ENCODE measurements around the gene AFAP1. TPM values are rescaled to one million over a fixed set of nuclear protein-coding genes. Genes with fewer than 3 reads are reported as not detected.

AFAP1 gene
- total and polyA plus RNA-seq, 2 of the 8 experiments (the other 6 are each of a cell fraction or from before 2014, with no cell fraction given) = 3.6 to 18.2 TPM

DNA sequence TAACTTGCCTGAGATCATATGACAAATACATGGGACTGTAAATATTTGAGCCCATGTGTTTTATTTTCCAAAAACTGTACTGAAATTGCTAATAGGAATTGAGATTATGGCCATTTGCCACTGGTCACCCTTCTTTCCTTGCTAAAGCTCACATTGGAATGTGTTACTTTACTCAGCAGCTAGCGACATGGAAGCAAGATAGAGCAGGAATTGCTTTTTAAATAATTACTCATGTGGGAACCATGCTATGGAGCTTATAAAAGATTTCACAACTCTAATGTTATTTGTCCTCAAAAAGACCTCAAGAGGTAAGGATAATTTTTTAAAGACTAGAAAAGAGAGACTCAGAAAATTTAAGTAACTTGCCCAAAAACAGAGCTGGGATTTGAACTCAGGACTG lies 48.8 kb upstream of the AFAP1 start:
- no peak overlapping the region for H2BK15ac ChIP-seq (ENCODE audit: low read length)
- 89% methylated on average over 1 of the region's 1 CpG; no CpG with 5 or more reads in 1 of the 2 experiments for WGBS, 2 experiments (ENCODE audit: extremely low coverage in 1 of 2, insufficient coverage in 1 of 2, insufficient read length in 1 of 2, insufficient replicate concordance in 2 of 2, low coverage in 1 of 2, low lambda C conversion rate in 2 of 2, missing lambda C conversion rate in 1 of 2)
- no peak for DNase-seq (ENCODE audit: low read depth in 1 of 2, low spot score in 2 of 2)

More for the DNA sequence above, 48.8 kb upstream of the AFAP1 start:
- no peak overlapping the region for H3K4me2 ChIP-seq (ENCODE audit: insufficient read depth in 1 of 2, low read depth in 2 of 2, low read length in 2 of 2)
- no peak overlapping the region for H2BK12ac ChIP-seq (ENCODE audit: low read depth, low read length)
- H3K9ac ChIP-seq (replicated peaks in 1 of 4; ENCODE audit: extremely low read depth in 1 of 4, low read depth in 3 of 4, low read length in 3 of 4) = no peak overlapping the region
- H3K36me3 ChIP-seq (ENCODE audit: control insufficient read depth in 2 of 4, insufficient read depth in 4 of 4, low read length in 3 of 4) = no peaks in the 10 kb centered on the region; a peak in 1 of 8 replicates
- no peak overlapping the region for H3K18ac ChIP-seq (ENCODE audit: extremely low read depth, low read length)
- H2BK5ac ChIP-seq (ENCODE audit: low read depth, low read length) = no peak overlapping the region
- H4K91ac ChIP-seq (replicated peaks; ENCODE audit: insufficient read length, low read length) = no peak overlapping the region
- POLR2A ChIA-PET (ENCODE audit: partially characterized antibody) = interaction anchor here (0.9 to 1.8 kb wide), 5 partner anchors 15 to 1315 kb away, joined by 3 to 4 read pairs (median 3); no protein-coding TSS in a partner anchor
- no peak overlapping the region for H4K8ac ChIP-seq (ENCODE audit: extremely low read depth, insufficient read depth, low read length)
- no peak for FAIRE-seq
- TF ChIP-seq BACH1 (IDR thresholded peaks at IDR 0.05; ENCODE audit: low read length) (no peak), HDAC6 (IDR thresholded peaks at IDR 0.05; ENCODE audit: low read depth, low read length) (no peak)
- H2AK5ac ChIP-seq (ENCODE audit: low read depth, low read length) = no peak overlapping the region
- H3K4me3 ChIP-seq (ENCODE audit: extremely low read depth in 1 of 4, insufficient read depth in 2 of 4, low read depth in 3 of 4, low read length in 4 of 4) = no peak overlapping the region
- no peak overlapping the region for H2BK20ac ChIP-seq (ENCODE audit: low read length)
- no peak overlapping the region for H4K5ac ChIP-seq (ENCODE audit: insufficient read length, low read depth, low read length)
- no peak overlapping the region for H2BK120ac ChIP-seq (replicated peaks; ENCODE audit: low read depth, low read length)
- H3K4me1 ChIP-seq (replicated peaks in 1 of 4; ENCODE audit: control insufficient read depth in 3 of 4, insufficient read depth in 4 of 4, low read length in 3 of 4) = peaks cover 0 to 10% (median 2%) of the 10 kb centered on the region in 4 experiments; a peak in 2 of 7 replicates
- no peaks in the 10 kb centered on the region for H3K79me2 ChIP-seq (ENCODE audit: control insufficient read depth in 1 of 2, insufficient read depth in 2 of 2, low read length in 2 of 2)
- no peak overlapping the region for H3K14ac ChIP-seq (ENCODE audit: insufficient read length)
- no peaks in the 10 kb centered on the region for H4K20me1 ChIP-seq (replicated peaks in 1 of 2; ENCODE audit: control insufficient read depth in 1 of 2, insufficient read depth in 2 of 2, low read length in 2 of 2)
- H3K23me2 ChIP-seq (ENCODE audit: low read depth, low read length) = no peaks in the 10 kb centered on the region
- no peaks in the 10 kb centered on the region for H3K9me3 ChIP-seq (ENCODE audit: insufficient read depth in 2 of 2, low read depth in 1 of 2, low read length in 1 of 2)
- H3K27me3 ChIP-seq (replicated peaks in 1 of 4; ENCODE audit: control insufficient read depth in 3 of 4, extremely low read depth in 1 of 4, insufficient read depth in 3 of 4, low read length in 3 of 4) = no peaks in the 10 kb centered on the region
- H2AFZ ChIP-seq (ENCODE audit: low read length) = no peak overlapping the region
- no peak overlapping the region for H3K27ac ChIP-seq (ENCODE audit: low read depth, low read length)
- no peak overlapping the region for H3K4ac ChIP-seq (replicated peaks; ENCODE audit: insufficient read length, low read depth, low read length)
- no peak overlapping the region for H3K23ac ChIP-seq (ENCODE audit: insufficient read length)
- CTCF ChIA-PET (ENCODE audit: partially characterized antibody) = interaction anchor here (0.9 to 9.7 kb wide), 36 partner anchors 10 to 266 kb away, joined by 3 to 180 read pairs (median 5); partner anchors contain the start of gene AFAP1
- no peaks in the 10 kb centered on the region; the same call in 1 of the 2 replicates for H3K79me1 ChIP-seq (ENCODE audit: low read depth, low read length)
- H3K56ac ChIP-seq (replicated peaks; ENCODE audit: insufficient read length, low read depth, low read length) = no peak overlapping the region

Measured in H1 (cell line).